ENCODE data around the gene SHD. TPM values are rescaled to one million over a fixed set of nuclear protein-coding genes. Genes with fewer than 3 reads are reported as not detected.

Gene SHD
- total RNA-seq, 1 experiment from 2014 or later = 2.0 TPM

GRCh38 chr19:4278010-4278409 is 1.1 kb upstream of the SHD start:
- Histone ChIP-seq H3K27ac (ENCODE audit: low read depth, low read length) (no peak overlapping the region), H3K79me2 (ENCODE audit: insufficient read depth, low read length) (no peaks in the 10 kb centered on the region), H3K9ac (ENCODE audit: low read length) (no peak overlapping the region), H3K4me1 (ENCODE audit: control insufficient read depth in 1 of 2, insufficient read depth in 2 of 2, low read length in 2 of 2) (peaks cover 0 to 10% of the 10 kb centered on the region in 2 experiments; a peak in 2 of 4 replicates), H3K9me3 (ENCODE audit: control insufficient read depth in 1 of 2, insufficient read depth in 1 of 2, low read depth in 1 of 2, low read length in 2 of 2) (no peaks in the 10 kb centered on the region), H3K27me3 (ENCODE audit: insufficient read depth, low read length) (no peaks in the 10 kb centered on the region), H3K4me3 (replicated peaks in 1 of 2; ENCODE audit: low read depth in 1 of 2, low read length in 2 of 2) (no peak overlapping the region), H3K36me3 (ENCODE audit: control insufficient read depth in 1 of 2, insufficient read depth in 2 of 2, low read length in 2 of 2) (no peaks in the 10 kb centered on the region), H4K20me1 (ENCODE audit: insufficient read depth) (no peaks in the 10 kb centered on the region), H3K4me2 (ENCODE audit: low read length) (no peak overlapping the region), H2AFZ (ENCODE audit: low read depth, low read length, poor library complexity, severe bottlenecking) (no peak overlapping the region), H3K9me2 (ENCODE audit: insufficient read depth) (no peaks in the 10 kb centered on the region)
- DNase-seq (ENCODE audit: low read depth, low spot score) = no peak
- CTCF ChIA-PET = interaction anchor here (1.5 kb wide), 1 partner anchor 11 kb away, joined by 10 read pairs; no protein-coding TSS in a partner anchor
- BruUV-seq (replicated peaks) = no TSS peak
- TF ChIP-seq TCF7L2 (IDR thresholded peaks at IDR 0.05; ENCODE audit: borderline replicate concordance, extremely low read depth, insufficient read depth, insufficient read length) (no peak), CEBPB (IDR thresholded peaks at IDR 0.05; ENCODE audit: low read depth) (no peak), POLR2AphosphoS5 (IDR thresholded peaks at IDR 0.05; ENCODE audit: low read depth, low read length) (no peak), FOSL1 (IDR thresholded peaks at IDR 0.05; ENCODE audit: low read depth) (no peak)
- ATAC-seq = no peak
- RAD21 ChIA-PET (ENCODE audit: low non-redundant PET in 1 of 2, low total read pairs in 2 of 2, uncharacterized antibody in 2 of 2, unreplicated experiment in 2 of 2) = no interaction called here
- POLR2A ChIA-PET = no interaction called here
- intact Hi-C loops (cut with micrococcal nuclease) = no loop called here

DNA sequence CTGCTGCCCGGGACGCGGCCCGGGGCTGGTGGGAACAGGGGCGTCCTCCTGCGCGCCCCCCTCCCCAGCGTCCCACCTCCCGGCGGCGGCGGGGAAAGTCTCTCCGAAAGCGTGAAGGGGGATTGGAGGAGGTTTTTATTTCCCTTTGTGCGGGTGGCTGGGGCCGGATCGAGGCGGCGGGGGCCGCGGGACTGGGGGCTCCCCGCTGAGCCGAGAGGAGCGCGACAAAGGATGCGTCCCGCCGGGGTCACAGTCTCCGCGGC is 132 bp downstream of the SHD start:
- RAD21 ChIA-PET (ENCODE audit: low non-redundant PET in 1 of 2, low total read pairs in 2 of 2, uncharacterized antibody in 2 of 2, unreplicated experiment in 2 of 2) = no interaction called here
- Histone ChIP-seq H3K79me2 (ENCODE audit: insufficient read depth, low read length) (no peaks in the 10 kb centered on the region), H3K4me1 (ENCODE audit: control insufficient read depth in 1 of 2, insufficient read depth in 2 of 2, low read length in 2 of 2) (peaks cover under 1 to 13% of the 10 kb centered on the region in 2 experiments; a peak in 3 of 4 replicates), H3K4me3 (replicated peaks in 1 of 2; ENCODE audit: low read depth in 1 of 2, low read length in 2 of 2) (no peak overlapping the region), H3K27me3 (ENCODE audit: insufficient read depth, low read length) (no peaks in the 10 kb centered on the region), H3K27ac (ENCODE audit: low read depth, low read length) (no peak overlapping the region), H3K9me2 (ENCODE audit: insufficient read depth) (no peaks in the 10 kb centered on the region), H2AFZ (ENCODE audit: low read depth, low read length, poor library complexity, severe bottlenecking) (no peak overlapping the region), H3K9ac (ENCODE audit: low read length) (no peak overlapping the region), H3K4me2 (ENCODE audit: low read length) (no peak overlapping the region), H3K36me3 (ENCODE audit: control insufficient read depth in 1 of 2, insufficient read depth in 2 of 2, low read length in 2 of 2) (no peaks in the 10 kb centered on the region), H4K20me1 (ENCODE audit: insufficient read depth) (no peaks in the 10 kb centered on the region), H3K9me3 (ENCODE audit: control insufficient read depth in 1 of 2, insufficient read depth in 1 of 2, low read depth in 1 of 2, low read length in 2 of 2) (no peaks in the 10 kb centered on the region)
- intact Hi-C loops (cut with micrococcal nuclease) = no loop called here
- DNase-seq (ENCODE audit: low read depth, low spot score) (no peak), ATAC-seq (no peak)
- CTCF ChIA-PET = no interaction called here
- POLR2A ChIA-PET = no interaction called here
- BruUV-seq (replicated peaks) = no TSS peak
- TF ChIP-seq ATF3 (IDR thresholded peaks at IDR 0.05) (no peak), FOSL1 (IDR thresholded peaks at IDR 0.05; ENCODE audit: low read depth) (no peak)

Data from HCT116 (cell line).